Measurements from ENCODE around the gene PLEKHH2.

GRCh38 chr2:43751476-43751990 lies 114.5 kb downstream of the PLEKHH2 start:
- TF ChIP-seq CTCF (IDR thresholded peaks at IDR 0.05 in 8 of 11, conservative IDR thresholded peaks at IDR 0.05 in 3 of 11) (no peak), POLR2A (IDR thresholded peaks at IDR 0.05) (no peak), POLR2AphosphoS5 (IDR thresholded peaks at IDR 0.05) (no peak)
